A549 treated with Mapracorat at 1 μM for 4 hours (cell line): ENCODE measurements around the gene PNMA8C. TPM values are rescaled to one million over a fixed set of nuclear protein-coding genes. Genes with fewer than 3 reads are reported as not detected.

Source experiments
- total RNA-seq: library from RNA; stranded (reverse); fragments of 200-300 nt; extraction: Qiagen RNA extraction; gene quantifications from 5 replicates; pipeline ENCODE4 v1.2.3, GENCODE V29; 2022

PNMA8C gene
- total RNA-seq, result not detected in 5 replicates

GRCh38 chr19:46428239-46429135 is at the start of gene PNMA8C:
TSS of gene PNMA8C (minus strand) at chr19:46428936. CDS start at chr19:46428359, 577 bp downstream.

GRCh38 chr19:46471116-46471733 is 42.5 kb upstream of the PNMA8C start, which contains the start of gene PNMA8A:
TSS of gene PNMA8A (minus strand) at chr19:46471563. CDS start at chr19:46471035, 528 bp downstream.

GRCh38 chr19:46413262-46414031 is 15.3 kb downstream of the PNMA8C start, which contains the start of gene CCDC8:
TSS of gene CCDC8 (minus strand) at chr19:46413564. CDS start at chr19:46412810, 754 bp downstream.

Other genes starting within 250 kb of the PNMA8C start
- gene IGFL1, start 199.2 kb downstream of the PNMA8C start, total RNA-seq, result 1.5 to 2.5 TPM (median 1.7 TPM) in 5 replicates
- 0.05 to 0.12 TPM in 2 of 5 replicates, not detected in the others for gene HIF3A, start 131.9 kb downstream of the PNMA8C start, total RNA-seq
- gene PPP5C, start 81.8 kb downstream of the PNMA8C start, total RNA-seq, result 79.2 to 90.9 TPM (median 85.4 TPM) in 5 replicates
- not detected in 5 replicates for gene CCDC8, start 15.4 kb downstream of the PNMA8C start, total RNA-seq
- 9.0 to 10.7 TPM (median 9.3 TPM) in 5 replicates for gene PNMA8A, start 42.6 kb upstream of the PNMA8C start, total RNA-seq
- gene PNMA8B, start 66.9 kb upstream of the PNMA8C start, total RNA-seq, result not detected in 5 replicates
- gene CALM3, start 172.4 kb upstream of the PNMA8C start, total RNA-seq, result 206 to 250 TPM (median 239 TPM) in 5 replicates
- gene PTGIR, start 196.2 kb upstream of the PNMA8C start, total RNA-seq, result 0.06 to 0.10 TPM (median 0.06 TPM) in 3 of 5 replicates, not detected in the others
- gene GNG8, start 207.3 kb upstream of the PNMA8C start, total RNA-seq, result not detected in 5 replicates
- gene DACT3, start 232.2 kb upstream of the PNMA8C start, total RNA-seq, result 0.18 to 0.44 TPM (median 0.31 TPM) in 5 replicates